Thymus (tissue), 11 donors: ENCODE data around the gene YWHAQ. TPM values are rescaled to one million over a fixed set of nuclear protein-coding genes. Genes with fewer than 3 reads are reported as not detected.

ENCODE experiments used
- DNase-seq, 9 donors: peaks; one replicate each; pipeline ENCODE4 v3.0.0-alpha.2; 2013; ENCODE audit warnings: low spot score in 9 of 9, low read depth in 6 of 9, missing footprints in 1 of 9
- H3K27ac ChIP-seq, 2 donors: one replicate each; pipeline ENCODE4 v1.5.1; 2013; ENCODE audit warnings: control low read depth in 1 of 2, low read depth in 1 of 2, low read length in 1 of 2, mild to moderate bottlenecking in 1 of 2, moderate library complexity in 1 of 2
- H3K27me3 ChIP-seq, 2 donors: one replicate each; pipeline ENCODE4 v1.5.1; 2013; ENCODE audit warnings: low read length in 1 of 2; ENCODE audit not compliant: control insufficient read depth in 2 of 2, insufficient read depth in 1 of 2
- H3K36me3 ChIP-seq, 2 donors: one replicate each; pipeline ENCODE4 v1.5.1; 2013; ENCODE audit warnings: low read length in 1 of 2, mild to moderate bottlenecking in 1 of 2, moderate library complexity in 1 of 2; ENCODE audit not compliant: control insufficient read depth in 2 of 2, insufficient read depth in 2 of 2
- H3K4me1 ChIP-seq, 2 donors: one replicate each; pipeline ENCODE4 v1.5.1; 2013; ENCODE audit warnings: low read length in 2 of 2; ENCODE audit not compliant: control insufficient read depth in 2 of 2, insufficient read depth in 2 of 2
- H3K4me3 ChIP-seq, 2 donors: one replicate each; pipeline ENCODE4 v1.5.1; 2013; ENCODE audit warnings: low read length in 2 of 2, control low read depth in 1 of 2, mild to moderate bottlenecking in 1 of 2
- H3K9me3 ChIP-seq, 2 donors: one replicate each; pipeline ENCODE4 v1.5.1; 2013; ENCODE audit warnings: low read length in 1 of 2, mild to moderate bottlenecking in 1 of 2; ENCODE audit not compliant: control insufficient read depth in 2 of 2, insufficient read depth in 1 of 2
- WGBS: extraction: QIAGEN DNeasy Blood & Tissue Kit; methylation state at CpG from one replicate; pipeline ENCODE4 v1.1.7; 2013; 5-methylcytosine and 5-hydroxymethylcytosine counted together
- polyA plus RNA-seq: library from polyadenylated mRNA; stranded (reverse); fragments of 200-250 nt; gene quantifications from one replicate; pipeline ENCODE4 v1.2.3, GENCODE V29; 2013
- total RNA-seq: library from RNA; stranded (reverse); fragments of 120-200 nt; gene quantifications from one replicate; pipeline ENCODE4 v1.2.4, GENCODE V29; 2013
- donor health status: healthy.

Gene YWHAQ
- total and polyA plus RNA-seq, 2 donors = 117 to 182 TPM

GRCh38 chr2:9652898-9653479 lies 22.2 kb upstream of the YWHAQ start:
- WGBS = 95% methylated on average over 5 of the region's 5 CpGs

GRCh38 chr2:9652267-9652666 lies 21.5 kb upstream of the YWHAQ start:
- no peak for DNase-seq
- Histone ChIP-seq H3K27ac (no peak overlapping the region), H3K9me3 (no peaks in the 10 kb centered on the region), H3K27me3 (no peaks in the 10 kb centered on the region), H3K36me3 (no peaks in the 10 kb centered on the region), H3K4me3 (no peak overlapping the region), H3K4me1 (peaks cover 6 to 17% of the 10 kb centered on the region in 2 donors)
- 45% methylated on average over 1 of the region's 1 CpG for WGBS

More at GRCh38 chr2:9652898-9653479, 22.2 kb upstream of the YWHAQ start:
- Histone ChIP-seq H3K9me3 (no peaks in the 10 kb centered on the region), H3K27ac (no peak overlapping the region), H3K36me3 (no peaks in the 10 kb centered on the region), H3K27me3 (no peaks in the 10 kb centered on the region), H3K4me1 (peaks cover 2 to 11% of the 10 kb centered on the region in 2 donors), H3K4me3 (no peak overlapping the region)
- no peak for DNase-seq

GRCh38 chr2:9650119-9650821 lies 19.5 kb upstream of the YWHAQ start:
- Histone ChIP-seq H3K27ac (no peak overlapping the region), H3K9me3 (no peaks in the 10 kb centered on the region), H3K4me1 (peaks cover 6 to 17% of the 10 kb centered on the region in 2 donors), H3K27me3 (no peaks in the 10 kb centered on the region), H3K36me3 (no peaks in the 10 kb centered on the region), H3K4me3 (no peak overlapping the region)
- 77% methylated on average over 4 of the region's 4 CpGs for WGBS
- DNase-seq = no peak

GRCh38 chr2:9649261-9649660 lies 18.5 kb upstream of the YWHAQ start:
- H3K9me3 ChIP-seq = no peaks in the 10 kb centered on the region
- H3K4me3 ChIP-seq = no peak overlapping the region
- WGBS = 97% methylated on average over 6 of the region's 6 CpGs
- no peaks in the 10 kb centered on the region for H3K27me3 ChIP-seq
- no peaks in the 10 kb centered on the region for H3K36me3 ChIP-seq
- H3K4me1 ChIP-seq = peaks cover 6 to 17% of the 10 kb centered on the region in 2 donors
- no peak overlapping the region for H3K27ac ChIP-seq
- DNase-seq = no peak

- DNase-seq = no peak
- H3K4me3 ChIP-seq = no peak overlapping the region
- no peaks in the 10 kb centered on the region for H3K36me3 ChIP-seq
- WGBS = 93% methylated on average over 10 of the region's 10 CpGs
- no peaks in the 10 kb centered on the region for H3K9me3 ChIP-seq
- H3K27me3 ChIP-seq = no peaks in the 10 kb centered on the region
- H3K4me1 ChIP-seq = peaks cover 6 to 17% of the 10 kb centered on the region in 2 donors
- no peak overlapping the region for H3K27ac ChIP-seq
Observed at GRCh38 chr2:9648821-9649220, 18.0 kb upstream of the YWHAQ start.

GRCh38 chr2:9647884-9648283 lies 17.1 kb upstream of the YWHAQ start:
- Histone ChIP-seq H3K4me1 (peaks cover 6 to 17% of the 10 kb centered on the region in 2 donors), H3K27me3 (no peaks in the 10 kb centered on the region), H3K36me3 (no peaks in the 10 kb centered on the region), H3K9me3 (no peaks in the 10 kb centered on the region), H3K27ac (no peak overlapping the region), H3K4me3 (no peak overlapping the region)
- DNase-seq = no peak
- 68% methylated on average over 6 of the region's 6 CpGs for WGBS

- no peak for DNase-seq
- no peaks in the 10 kb centered on the region for H3K27me3 ChIP-seq
- no peak overlapping the region for H3K27ac ChIP-seq
- WGBS = 93% methylated on average over 17 of the region's 17 CpGs
- no peaks in the 10 kb centered on the region for H3K36me3 ChIP-seq
- H3K9me3 ChIP-seq = no peaks in the 10 kb centered on the region
- H3K4me1 ChIP-seq = peaks cover 6 to 19% of the 10 kb centered on the region in 2 donors
- H3K4me3 ChIP-seq = no peak overlapping the region
Observed at GRCh38 chr2:9646196-9647030, 15.6 kb upstream of the YWHAQ start.

- 89% methylated on average over 9 of the region's 9 CpGs for WGBS
- no peaks in the 10 kb centered on the region for H3K36me3 ChIP-seq
- DNase-seq = no peak
- H3K4me3 ChIP-seq = no peak overlapping the region
- H3K4me1 ChIP-seq = peaks cover 6 to 19% of the 10 kb centered on the region in 2 donors
- no peaks in the 10 kb centered on the region for H3K9me3 ChIP-seq
- H3K27ac ChIP-seq = no peak overlapping the region
- no peaks in the 10 kb centered on the region for H3K27me3 ChIP-seq
Observed at GRCh38 chr2:9644603-9645002, 13.8 kb upstream of the YWHAQ start.

GRCh38 chr2:9644021-9644420 lies 13.2 kb upstream of the YWHAQ start:
- Histone ChIP-seq H3K4me1 (peaks cover 6 to 17% of the 10 kb centered on the region in 2 donors), H3K4me3 (no peak overlapping the region), H3K9me3 (no peaks in the 10 kb centered on the region), H3K36me3 (no peaks in the 10 kb centered on the region), H3K27me3 (no peaks in the 10 kb centered on the region), H3K27ac (no peak overlapping the region)
- DNase-seq = no peak
- WGBS = 90% methylated on average over 7 of the region's 7 CpGs
